ENCODE measurements around the gene KIF16B. TPM values are rescaled to one million over a fixed set of nuclear protein-coding genes. Genes with fewer than 3 reads are reported as not detected.

The KIF16B gene
- total RNA-seq, 6 donors from 2014 or later, result 18.4 to 114 (median 26.3) TPM

- ATAC-seq (ENCODE audit: low FRiP score in 2 of 2), result no peak
Measured at GRCh38 chr20:16415071-16416053, 157.9 kb downstream of the KIF16B start.

GRCh38 chr20:16412906-16413305, 160.3 kb downstream of the KIF16B start:
- TF ChIP-seq EP300 (IDR thresholded peaks at IDR 0.05), result no peak
- no peak for TF ChIP-seq POLR2AphosphoS5 (IDR thresholded peaks at IDR 0.05)
- TF ChIP-seq POLR2A (IDR thresholded peaks at IDR 0.05), result no peak
- no peak for TF ChIP-seq CTCF (IDR thresholded peaks at IDR 0.05)
- no peak overlapping the region for H3K27ac ChIP-seq
- 71 to 77% methylated on average over 1 of the region's 1 CpG for WGBS, 2 donors
- no peak overlapping the region for H3K4me3 ChIP-seq
- H3K9me3 ChIP-seq, result peaks cover 0 to 10% (median 3%) of the 10 kb centered on the region in 4 donors
- DNase-seq, result no peak
- no peaks in the 10 kb centered on the region for H3K36me3 ChIP-seq
- ATAC-seq (ENCODE audit: low FRiP score in 2 of 2), result no peak
- H3K27me3 ChIP-seq, result no peaks in the 10 kb centered on the region
- no peaks in the 10 kb centered on the region for H3K4me1 ChIP-seq

More at GRCh38 chr20:16415071-16416053, 157.9 kb downstream of the KIF16B start:
- WGBS, 2 donors, result 90 to 92% methylated on average over 4 of the region's 4 CpGs
- Histone ChIP-seq H3K36me3 (no peaks in the 10 kb centered on the region), H3K27me3 (no peaks in the 10 kb centered on the region), H3K4me1 (no peaks in the 10 kb centered on the region), H3K4me3 (no peak overlapping the region), H3K27ac (no peak overlapping the region), H3K9me3 (peaks cover 0 to 10% (median 3%) of the 10 kb centered on the region in 4 donors)
- TF ChIP-seq POLR2AphosphoS5 (IDR thresholded peaks at IDR 0.05) (no peak), POLR2A (IDR thresholded peaks at IDR 0.05) (no peak), EP300 (IDR thresholded peaks at IDR 0.05) (no peak), CTCF (IDR thresholded peaks at IDR 0.05) (no peak)
- DNase-seq, result no peak

GRCh38 chr20:16411361-16411760, 161.9 kb downstream of the KIF16B start:
- Histone ChIP-seq H3K27ac (no peak overlapping the region), H3K9me3 (peaks cover 0 to 10% (median 3%) of the 10 kb centered on the region in 4 donors), H3K27me3 (no peaks in the 10 kb centered on the region), H3K36me3 (peaks cover 0 to under 1% (median 0%) of the 10 kb centered on the region in 4 donors), H3K4me1 (no peaks in the 10 kb centered on the region), H3K4me3 (no peak overlapping the region)
- TF ChIP-seq CTCF (IDR thresholded peaks at IDR 0.05) (no peak), POLR2A (IDR thresholded peaks at IDR 0.05) (no peak), POLR2AphosphoS5 (IDR thresholded peaks at IDR 0.05) (no peak), EP300 (IDR thresholded peaks at IDR 0.05) (no peak)
- ATAC-seq (ENCODE audit: low FRiP score in 2 of 2), result no peak
- 94 to 98% methylated on average over 3 of the region's 3 CpGs for WGBS, 2 donors
- DNase-seq, result no peak

GRCh38 chr20:16410626-16411025, 162.6 kb downstream of the KIF16B start:
- Histone ChIP-seq H3K4me1 (no peaks in the 10 kb centered on the region), H3K27ac (no peak overlapping the region), H3K36me3 (peaks cover 0 to 7% (median 6%) of the 10 kb centered on the region in 4 donors), H3K27me3 (no peaks in the 10 kb centered on the region), H3K9me3 (peaks cover 0 to 10% (median 3%) of the 10 kb centered on the region in 4 donors), H3K4me3 (no peak overlapping the region)
- 97% methylated on average over 3 of the region's 3 CpGs for WGBS, 2 donors
- DNase-seq (no peak), ATAC-seq (ENCODE audit: low FRiP score in 2 of 2) (no peak)
- TF ChIP-seq EP300 (IDR thresholded peaks at IDR 0.05) (no peak), CTCF (IDR thresholded peaks at IDR 0.05) (no peak), POLR2AphosphoS5 (IDR thresholded peaks at IDR 0.05) (no peak), POLR2A (IDR thresholded peaks at IDR 0.05) (no peak)
